ENCODE results near the gene IKZF5.

The IKZF5 gene

GRCh38 chr10:122980209-122981065, 28.2 kb downstream of the IKZF5 start, which contains the start of gene PSTK:
TSS of gene PSTK (plus strand) at chr10:122980401. CDS start at chr10:122980480, 79 bp downstream.
- DNase-seq (peak; percentile 91), ATAC-seq (peak; percentile 98)

DNA sequence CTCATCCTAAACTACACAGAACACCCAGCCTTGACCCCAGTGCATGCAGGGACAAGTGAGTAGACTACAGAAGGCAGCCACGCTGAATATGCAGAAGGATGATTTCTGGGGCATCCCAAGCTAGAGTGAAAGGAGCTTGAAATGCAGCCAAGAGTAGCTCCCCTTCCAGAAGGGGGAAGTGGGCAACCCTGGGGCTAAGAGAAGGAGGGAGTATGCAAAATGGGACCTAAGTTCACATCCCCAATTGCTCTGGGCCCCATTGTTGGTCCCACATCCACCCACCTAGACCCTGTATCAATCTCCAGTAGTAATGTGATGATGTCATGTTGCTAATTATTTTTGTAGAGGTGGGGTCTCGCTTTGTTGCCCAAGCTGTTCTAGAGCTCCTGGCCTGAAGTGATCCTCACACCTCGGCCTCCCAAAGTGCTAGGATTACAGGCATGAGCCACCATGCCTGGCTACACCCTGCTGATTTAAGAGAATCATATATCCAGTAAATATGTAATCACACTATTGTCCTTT, 34.0 kb downstream of the IKZF5 start:
- no peak for DNase-seq
- ATAC-seq, result no peak

- ATAC-seq, result no peak
- DNase-seq, result no peak
These were observed 34.6 kb downstream of the IKZF5 start for GRCh38 chr10:122974023-122974422.

DNA sequence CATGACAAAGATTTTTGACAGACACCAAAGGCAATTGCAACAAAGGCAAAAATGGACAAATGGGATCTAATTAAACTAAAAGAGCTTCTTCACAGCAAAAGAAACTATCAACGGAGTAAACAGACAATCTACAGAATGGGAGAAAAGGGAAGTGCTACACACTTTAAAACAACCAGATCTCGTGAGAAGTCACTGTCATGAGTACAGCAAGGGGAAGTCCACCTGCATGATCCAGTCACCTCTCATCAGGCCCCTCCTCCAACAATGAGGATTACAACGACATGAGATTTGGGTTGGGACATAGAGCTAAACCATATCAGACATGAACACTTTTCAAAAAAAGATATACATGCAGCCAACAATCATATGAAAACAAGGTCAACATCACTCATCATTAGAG, 39.9 kb downstream of the IKZF5 start:
- no peak for DNase-seq
- ATAC-seq, result no peak

DNA sequence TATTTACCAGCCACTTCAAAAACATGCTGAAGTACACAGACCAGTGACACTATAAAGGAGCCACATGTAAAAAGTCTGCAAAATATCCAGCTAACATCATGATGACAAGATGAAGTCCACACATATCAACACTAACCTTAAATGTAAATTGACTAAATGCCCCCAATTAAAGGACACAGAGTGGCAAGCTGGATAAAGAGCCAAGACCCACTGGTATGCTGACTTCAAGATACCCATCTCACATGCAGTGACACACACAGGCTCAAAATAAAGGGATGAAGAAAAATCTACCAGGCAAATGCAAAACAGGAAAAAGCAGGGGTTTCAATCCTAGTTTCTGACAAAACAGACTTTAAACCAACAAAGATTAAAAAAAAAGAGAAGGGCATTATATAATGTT, 41.7 kb downstream of the IKZF5 start:
- ATAC-seq (no peak), DNase-seq (no peak)

- ATAC-seq, result no peak
These were observed 46.2 kb downstream of the IKZF5 start for GRCh38 chr10:122962405-122962804.

DNA sequence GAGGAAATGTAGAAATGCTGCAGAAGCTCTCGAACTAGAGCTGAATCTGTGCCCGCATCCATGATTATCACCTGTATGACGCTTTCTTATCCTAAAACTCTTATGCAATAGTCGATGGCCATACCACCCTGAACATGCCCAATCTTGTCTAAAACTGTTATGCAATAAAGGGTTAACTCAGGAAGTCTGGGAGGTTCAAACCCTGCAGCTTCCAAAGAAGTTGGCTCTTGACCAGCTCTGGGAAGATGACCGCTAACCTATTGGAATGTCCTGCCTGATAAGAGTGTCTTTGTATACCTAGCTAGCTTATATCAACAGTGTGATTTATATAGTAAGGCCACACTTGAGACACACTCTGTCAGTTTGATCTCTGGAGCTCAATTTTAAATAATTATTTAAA, 51.1 kb downstream of the IKZF5 start:
- no peak for DNase-seq
- no peak for ATAC-seq

More at GRCh38 chr10:122962405-122962804, 46.2 kb downstream of the IKZF5 start:
- no peak for DNase-seq

DNA sequence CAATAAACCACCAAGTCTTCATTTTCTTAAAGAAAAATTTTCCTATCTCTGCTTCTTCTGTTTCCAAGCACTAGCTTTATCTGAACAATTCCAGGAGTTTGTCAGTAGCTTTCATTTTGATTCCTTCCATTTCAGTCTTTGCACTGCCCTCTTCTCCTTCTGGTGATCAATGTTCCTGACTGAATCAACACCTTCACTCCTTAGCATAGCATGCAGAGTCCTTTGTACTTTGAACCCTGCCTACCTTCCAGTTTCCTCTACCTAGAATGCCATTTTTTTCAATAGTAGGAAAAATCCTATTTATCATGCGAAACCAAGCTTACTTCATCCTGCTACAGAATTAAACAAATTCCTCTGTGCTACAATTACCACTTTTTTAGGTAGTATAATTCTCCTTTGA, 52.7 kb downstream of the IKZF5 start:
- DNase-seq (no peak), ATAC-seq (no peak)

- ATAC-seq, result no peak
- DNase-seq, result no peak
These were observed 53.9 kb downstream of the IKZF5 start for GRCh38 chr10:122954731-122955050.

DNA sequence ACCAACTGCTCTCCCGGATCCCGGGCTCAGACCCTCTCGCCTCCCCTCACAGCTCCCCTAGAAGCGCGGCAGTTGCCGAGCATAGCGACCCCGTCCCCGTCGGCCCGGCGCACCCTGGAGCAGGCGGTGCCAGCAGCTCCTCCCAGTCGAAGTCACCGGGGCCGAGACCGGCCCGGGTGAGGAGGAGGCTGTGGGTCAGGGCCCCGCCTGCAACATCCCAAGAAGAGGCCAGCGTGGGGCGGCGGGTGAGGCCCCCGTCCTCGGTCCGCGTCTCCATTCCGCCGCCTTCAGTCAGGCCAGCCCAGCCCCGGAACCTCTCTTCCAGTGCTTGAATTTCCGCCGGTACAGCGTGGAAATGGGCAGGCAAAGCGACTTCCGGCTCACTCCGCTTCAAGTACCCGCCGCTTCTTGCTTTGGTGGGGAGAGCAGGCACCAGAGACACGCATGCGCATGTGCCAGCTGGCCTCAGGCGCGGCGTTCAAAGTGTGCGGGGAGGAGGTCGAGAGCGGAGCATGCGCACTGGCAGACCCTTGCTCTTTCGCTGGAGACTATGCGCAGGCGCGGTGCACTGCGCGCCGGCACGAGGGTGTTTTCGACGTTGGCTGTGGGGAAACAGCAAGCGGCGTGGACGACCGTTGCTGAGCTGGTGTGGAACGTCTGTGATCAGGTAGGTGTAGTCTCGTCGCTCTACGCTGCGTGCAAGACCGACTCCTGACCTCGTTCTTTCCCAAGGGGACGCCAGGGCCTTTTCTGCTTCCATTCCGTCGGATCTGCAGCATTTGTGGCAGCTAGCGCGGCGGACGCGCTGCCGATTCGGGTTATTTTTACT, 54.5 kb downstream of the IKZF5 start, which contains the start of gene C10orf88:
TSS of gene C10orf88 (minus strand) at position 326 of the 829 bp plus-strand sequence. CDS start at position 277, 49 bp downstream.
- DNase-seq (peak; percentile 97), ATAC-seq (peak; percentile 99)

DNA sequence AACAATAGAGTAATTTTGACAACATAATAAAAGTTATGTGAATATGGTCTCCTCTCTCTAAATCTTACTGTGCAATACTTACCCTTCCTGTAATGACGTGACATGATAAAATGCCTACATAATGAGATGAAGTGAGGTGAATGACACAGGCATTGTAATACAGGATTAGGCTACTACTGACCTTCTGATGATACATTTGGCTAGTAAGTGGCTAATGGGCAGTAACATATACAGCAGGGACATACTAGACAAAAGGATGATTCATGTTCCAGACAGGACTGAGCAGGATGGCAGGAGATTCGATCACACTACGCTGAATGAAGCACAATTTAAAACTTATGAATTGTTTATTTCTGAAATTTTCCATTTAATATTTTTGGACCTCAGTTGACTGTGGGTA, 59.3 kb downstream of the IKZF5 start:
- no peak for DNase-seq
- ATAC-seq, result no peak
